ENCODE results near the gene TYR.
"Not testable (repeated sequence)": the region's sequence is repeated elsewhere in the genome, so short reads cannot be mapped to it uniquely, and the experiment has no call there.

Gene TYR

DNA sequence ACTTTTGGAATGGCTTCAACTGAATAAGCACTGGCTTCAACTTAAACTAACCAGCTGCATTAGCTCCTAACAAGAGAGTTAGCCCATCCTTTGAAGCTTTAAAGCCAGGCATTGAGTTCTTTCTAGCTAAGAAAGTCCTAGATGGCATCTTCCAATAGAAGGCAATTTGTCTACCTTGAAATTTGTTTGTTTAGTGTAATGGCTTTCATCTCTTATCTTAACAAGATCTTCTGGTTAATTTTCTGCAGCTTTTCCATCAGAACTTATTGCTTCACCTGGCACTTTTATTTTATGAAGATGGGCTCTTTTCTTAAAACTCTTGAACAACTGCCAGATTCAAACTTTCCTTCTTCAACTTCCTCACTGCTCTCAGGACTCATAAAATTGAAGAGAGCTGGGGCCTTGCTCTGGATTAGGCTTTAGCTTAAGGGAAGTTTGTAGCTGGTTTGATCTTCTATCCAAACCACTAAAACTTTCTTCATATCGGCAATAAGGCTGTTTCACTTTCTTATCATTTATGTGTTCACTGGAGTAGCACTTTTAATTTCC lies 94.9 kb downstream of the TYR start:
- not testable (repeated sequence) for DNase-seq (ENCODE audit: low read depth)

DNA sequence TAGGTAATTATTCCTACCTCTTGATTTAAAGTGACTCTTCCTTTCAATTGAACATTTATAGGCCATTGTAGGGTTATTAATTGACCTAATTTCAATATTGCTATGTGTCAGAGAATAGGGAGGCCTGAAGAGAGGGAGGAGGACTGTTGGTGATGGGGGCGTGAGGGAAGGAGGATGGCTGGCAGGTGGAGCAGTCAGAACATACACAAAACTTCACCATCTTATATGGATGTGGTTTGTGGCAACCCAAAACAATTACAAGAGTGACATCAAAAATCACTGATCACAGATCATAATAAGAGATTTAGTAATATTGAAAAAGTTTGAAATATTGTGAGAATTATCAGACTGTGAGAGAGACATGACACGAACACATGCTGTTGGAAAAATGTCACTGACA lies 95.5 kb downstream of the TYR start:
- not testable (repeated sequence) for DNase-seq (ENCODE audit: low read depth)

DNA sequence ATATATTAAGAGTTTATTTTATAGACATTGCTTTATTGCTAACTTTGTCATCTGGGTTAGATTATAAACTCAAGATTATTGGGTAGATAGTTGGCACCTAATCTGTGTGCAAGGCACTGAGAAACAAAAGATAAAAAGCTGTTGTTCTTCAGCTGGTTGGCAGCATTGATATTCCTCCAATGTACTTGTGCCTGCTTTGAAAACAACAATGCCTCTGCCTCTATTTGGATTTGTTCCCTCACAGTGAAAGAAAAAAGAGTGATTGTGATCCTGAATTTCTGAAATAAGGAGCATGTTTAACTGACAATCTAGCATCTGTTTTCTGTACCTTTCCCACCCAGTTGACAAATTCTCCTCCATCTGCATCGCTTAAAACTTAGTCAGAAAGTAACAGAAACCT lies 98.3 kb downstream of the TYR start:
- no peak for DNase-seq (ENCODE audit: low read depth)

DNA sequence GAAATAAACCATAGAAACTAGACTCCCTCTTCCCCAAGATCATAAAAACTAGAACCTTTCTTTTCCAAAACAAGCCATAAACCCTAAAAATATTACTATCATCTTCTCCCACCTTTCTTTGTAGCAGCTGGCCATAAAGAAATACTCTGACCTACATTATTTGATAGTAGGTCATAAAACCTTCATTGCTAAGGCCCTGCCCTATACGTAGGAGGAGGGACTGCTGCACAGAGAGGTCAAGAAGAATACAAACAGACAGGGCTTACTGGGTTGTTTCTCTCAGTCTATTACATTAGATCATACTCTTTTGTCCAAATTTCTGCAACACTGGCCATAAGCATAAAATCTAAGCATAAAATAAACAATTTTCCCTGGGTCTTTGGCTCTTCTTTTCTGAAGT lies 101.5 kb downstream of the TYR start:
- DNase-seq (ENCODE audit: low read depth): no peak

DNA sequence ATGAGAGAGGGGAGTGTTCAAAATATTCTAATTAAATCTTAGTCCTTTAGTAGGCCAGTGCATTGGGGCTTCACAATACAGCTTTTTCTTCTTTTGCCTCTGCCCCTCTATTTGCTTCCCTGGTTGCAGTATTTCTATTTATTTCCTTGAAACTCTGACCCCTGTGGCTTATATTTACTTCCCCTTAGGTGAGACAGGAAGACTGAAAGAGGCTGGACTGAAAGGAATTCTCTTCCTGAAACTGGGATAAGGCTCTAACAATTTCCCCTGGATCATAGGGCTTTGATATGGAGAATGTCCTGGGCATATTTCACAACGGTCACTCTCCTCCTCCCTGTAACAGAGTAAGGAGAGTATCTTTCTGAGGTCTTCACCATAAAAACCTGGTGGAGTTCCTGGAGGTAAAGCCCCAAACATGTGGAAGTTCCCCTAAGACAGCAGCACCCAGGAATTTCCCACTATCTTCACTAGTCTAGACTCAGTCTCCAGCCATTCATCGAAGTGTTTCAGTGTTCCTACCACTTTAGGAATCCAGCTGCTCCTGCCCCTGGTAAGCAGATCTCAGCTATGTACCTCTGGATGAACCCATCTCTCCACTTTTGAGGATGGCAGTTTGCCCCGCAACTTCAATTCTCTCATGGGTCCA lies 103.5 kb downstream of the TYR start:
- DNase-seq (ENCODE audit: low read depth): not testable (repeated sequence)

DNA sequence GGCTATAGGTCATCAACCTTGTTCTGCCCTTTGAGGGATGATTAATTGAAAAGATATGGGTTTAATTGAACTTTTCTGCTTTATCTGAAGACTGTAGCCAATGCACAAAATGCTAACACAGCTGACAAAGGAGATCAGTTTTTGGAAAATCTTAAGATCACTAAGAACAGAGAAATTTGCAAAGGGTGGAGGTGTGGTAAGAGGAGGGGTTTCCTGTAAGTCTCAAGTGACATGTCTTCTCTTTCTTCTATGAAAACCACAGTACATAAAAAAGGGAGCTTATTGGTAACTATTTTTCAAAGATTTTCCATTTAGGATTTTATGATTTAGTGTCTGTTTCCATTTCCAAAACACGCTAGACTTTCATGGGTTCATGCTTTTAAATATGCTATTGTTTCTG lies 108.9 kb downstream of the TYR start:
- not testable (repeated sequence) for DNase-seq (ENCODE audit: low read depth)

DNA sequence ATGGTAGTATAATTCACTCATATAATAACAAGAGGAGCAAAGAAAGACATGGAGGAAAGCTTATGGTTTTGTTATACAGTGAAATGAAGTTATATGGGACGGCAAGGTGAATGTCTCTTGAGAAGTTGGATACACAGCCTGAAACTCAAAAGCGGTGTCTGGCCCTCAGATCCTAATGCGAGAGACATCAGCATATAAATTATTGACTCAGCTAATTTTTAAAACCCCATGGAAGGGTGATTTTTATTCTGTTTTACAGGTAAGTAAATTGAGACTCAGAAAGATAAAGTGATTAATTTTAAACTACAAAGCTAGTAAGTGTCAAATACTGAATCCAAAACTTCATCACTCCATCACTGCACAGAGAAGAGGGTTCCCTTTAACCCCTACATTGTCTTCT lies 110.3 kb downstream of the TYR start:
- not testable (repeated sequence) for DNase-seq (ENCODE audit: low read depth)

DNA sequence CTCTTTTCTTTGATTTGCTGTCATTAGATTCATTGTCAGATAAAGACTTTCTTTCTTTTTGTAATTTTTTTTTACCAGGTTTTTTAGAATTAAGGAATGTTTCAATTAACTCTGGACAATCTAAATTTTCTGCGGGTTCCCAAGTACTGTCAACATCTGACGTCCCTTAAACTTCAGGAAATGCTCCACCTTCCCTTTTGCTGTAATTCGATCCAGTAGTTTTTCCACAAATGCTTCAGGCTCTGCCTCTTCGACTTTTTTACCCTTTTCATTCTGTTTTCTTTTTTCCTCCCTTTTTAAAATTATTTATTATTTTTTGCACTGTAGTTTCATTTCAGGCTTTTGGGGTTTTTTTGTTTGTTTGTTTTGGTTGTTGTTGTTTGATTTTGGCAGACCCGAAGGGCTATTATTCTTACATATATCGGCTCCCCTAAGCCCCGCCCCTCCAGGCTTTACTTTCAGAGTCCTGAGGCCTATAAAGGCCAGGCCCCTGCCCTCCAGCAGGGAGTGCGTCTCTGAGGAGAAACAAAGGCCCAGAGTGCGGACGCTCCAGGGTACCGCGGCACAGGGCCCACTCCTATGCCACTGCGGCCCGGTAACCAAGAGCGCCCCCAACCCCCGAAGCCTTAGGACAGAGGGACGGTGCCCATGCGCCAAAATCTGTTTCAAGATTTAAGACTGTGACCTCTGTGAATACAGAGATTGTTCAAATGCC lies 116.4 kb downstream of the TYR start:
- no peak for DNase-seq (ENCODE audit: low read depth)

DNA sequence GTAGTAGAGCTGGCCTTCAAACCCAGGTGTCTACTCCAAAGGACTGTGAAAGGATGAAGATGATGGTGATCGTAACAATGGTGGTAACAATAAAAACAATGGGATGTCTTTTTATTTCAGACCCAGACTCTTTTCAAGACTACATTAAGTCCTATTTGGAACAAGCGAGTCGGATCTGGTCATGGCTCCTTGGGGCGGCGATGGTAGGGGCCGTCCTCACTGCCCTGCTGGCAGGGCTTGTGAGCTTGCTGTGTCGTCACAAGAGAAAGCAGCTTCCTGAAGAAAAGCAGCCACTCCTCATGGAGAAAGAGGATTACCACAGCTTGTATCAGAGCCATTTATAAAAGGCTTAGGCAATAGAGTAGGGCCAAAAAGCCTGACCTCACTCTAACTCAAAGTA lies 117.3 kb downstream of the TYR start:
- DNase-seq (ENCODE audit: low read depth): not testable (repeated sequence)

DNA sequence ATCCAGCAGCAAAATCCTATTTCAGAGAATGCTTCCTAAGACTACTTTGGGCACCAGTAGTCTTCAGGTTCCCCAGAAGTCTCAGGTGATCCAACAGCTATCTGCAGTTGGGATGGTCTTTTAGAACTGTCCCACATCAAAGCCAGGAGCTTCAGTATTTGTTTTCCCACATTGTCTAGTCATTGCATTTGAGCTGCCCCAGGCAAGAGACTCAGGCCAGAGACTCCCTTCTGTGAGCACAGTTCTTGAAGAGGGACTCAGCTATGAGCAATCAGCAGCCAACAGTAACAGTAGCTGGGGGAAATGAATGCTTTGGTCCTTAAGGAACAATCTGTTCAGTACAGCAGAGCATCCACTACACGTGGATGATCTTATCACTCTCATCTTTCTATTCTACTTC lies 125.4 kb downstream of the TYR start:
- DNase-seq (ENCODE audit: low read depth): not testable (repeated sequence)

DNA sequence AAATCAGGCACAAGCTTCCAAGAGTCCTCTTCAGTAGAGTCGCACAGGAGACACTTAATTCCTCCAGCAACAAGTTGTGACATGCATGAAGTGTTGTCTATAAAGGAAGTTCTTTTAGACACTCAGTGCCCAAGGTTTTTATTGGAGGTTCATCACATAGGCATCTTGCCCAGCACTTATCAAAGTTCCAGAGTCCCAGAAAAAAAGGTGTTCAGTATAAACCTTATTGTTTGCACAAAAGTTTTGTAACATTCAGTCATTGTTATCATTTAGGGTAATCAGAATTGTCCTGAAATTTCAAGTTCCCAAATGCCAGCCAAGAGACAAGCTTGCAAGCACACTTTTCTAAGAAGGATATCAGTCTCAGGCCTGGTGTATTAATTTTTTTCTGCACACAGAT lies 130.6 kb downstream of the TYR start:
- not testable (repeated sequence) for DNase-seq (ENCODE audit: low read depth)

DNA sequence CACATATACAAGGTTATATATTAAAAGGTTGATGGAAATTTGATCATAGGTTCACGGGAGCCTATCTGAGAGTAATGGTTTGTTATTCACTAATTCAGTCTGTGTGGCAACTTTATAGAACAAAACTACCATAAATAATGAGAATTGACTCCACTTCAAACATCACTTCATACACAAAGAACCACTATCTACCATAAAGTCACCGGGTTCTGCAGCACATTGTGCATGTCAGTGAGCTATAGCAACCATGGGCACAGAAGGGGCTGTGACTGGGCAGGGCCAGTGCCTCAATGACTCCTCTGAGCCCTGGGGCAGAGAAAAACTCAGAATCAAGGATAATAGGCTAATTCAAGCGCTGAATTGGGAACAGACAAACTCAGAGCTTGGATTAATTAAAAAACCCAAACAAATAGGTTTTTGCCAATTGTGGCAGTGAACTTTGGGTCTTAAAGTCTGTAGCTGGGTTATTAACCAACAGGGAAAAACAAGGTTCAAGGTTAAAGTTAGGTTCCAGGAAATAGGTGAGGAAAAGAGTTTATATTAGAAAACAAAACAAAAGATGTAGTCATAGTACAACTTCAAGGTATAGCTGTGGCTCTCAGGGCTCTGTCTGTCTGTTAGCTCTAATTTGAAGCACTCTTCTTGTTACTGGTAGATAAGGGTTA lies 131.8 kb downstream of the TYR start:
- not testable (repeated sequence) for DNase-seq (ENCODE audit: low read depth)

DNA sequence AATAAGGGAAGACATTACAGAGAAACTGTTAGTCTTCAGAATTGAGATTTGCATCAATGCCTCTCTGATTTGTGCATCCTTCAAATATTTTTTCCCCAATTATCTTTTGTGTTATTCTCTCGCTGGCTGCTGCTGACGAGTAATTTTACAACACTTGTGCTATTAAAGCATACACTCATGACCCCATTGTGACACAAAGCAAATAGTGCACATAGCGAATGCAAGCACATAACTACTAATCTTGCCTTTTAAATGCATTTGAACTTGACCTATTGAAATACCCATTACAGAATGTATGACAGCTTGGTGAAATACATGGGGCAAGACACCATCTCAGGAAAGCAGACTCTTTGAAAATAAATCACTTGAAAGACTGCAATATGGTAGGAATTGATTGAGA lies 132.9 kb downstream of the TYR start:
- DNase-seq (ENCODE audit: low read depth): not testable (repeated sequence)

DNA sequence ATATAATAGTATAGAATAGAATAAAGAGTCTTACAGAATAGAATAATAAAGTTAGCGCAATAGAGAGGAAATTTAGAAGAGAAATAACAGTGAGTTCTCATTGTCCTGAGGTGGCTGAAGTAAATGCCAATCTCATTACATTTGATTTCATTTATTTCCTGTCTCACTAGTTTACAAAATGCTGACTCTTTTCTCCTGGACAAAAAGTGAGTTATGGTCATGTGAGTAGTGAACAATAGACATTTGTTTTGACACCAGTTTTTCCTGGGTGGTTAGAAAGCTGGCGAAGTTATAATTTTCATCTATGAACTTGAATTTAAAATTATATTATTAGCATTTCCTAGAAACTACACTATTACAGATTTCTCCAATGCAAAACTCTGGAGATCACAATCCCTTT lies 143.7 kb downstream of the TYR start:
- DNase-seq (ENCODE audit: low read depth): no peak

DNA sequence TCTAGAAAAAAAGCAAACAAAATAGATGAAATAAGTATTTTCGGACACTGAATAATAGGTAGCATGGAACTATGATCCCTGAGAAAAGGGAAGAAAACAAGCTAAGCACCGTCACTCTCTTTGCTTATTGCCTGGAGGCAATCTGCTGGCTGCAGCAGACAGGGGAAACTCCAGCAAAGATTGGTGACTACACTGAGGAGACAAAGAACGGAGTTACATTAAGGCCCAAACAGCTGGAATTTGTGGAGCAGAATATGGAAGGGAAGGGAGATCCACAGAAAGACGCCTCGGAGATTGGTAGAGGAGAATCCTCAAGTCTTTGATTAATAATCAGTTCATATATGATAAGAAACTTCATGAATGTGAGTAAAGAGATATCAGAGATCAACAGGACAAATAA lies 150.2 kb downstream of the TYR start:
- DNase-seq (ENCODE audit: low read depth): no peak

DNA sequence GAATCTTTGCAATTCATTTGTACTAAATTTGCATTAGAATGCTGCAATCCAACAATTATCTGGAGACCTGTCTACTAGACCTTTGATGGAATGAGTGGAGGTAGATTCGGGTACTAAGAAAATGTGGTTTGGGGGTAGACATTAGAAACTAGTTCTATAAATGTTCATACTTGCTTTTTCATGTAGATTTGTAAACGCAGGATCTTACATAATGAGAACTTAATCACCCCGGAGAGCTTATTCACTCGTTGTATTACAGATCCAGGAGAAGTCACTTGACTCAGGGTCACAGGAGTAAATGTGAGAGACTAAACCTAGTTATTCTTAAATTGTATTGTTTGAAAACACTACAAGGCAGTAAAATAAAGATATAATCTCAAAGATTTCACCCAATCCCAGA lies 154.3 kb downstream of the TYR start:
- DNase-seq (ENCODE audit: low read depth): not testable (repeated sequence)

DNA sequence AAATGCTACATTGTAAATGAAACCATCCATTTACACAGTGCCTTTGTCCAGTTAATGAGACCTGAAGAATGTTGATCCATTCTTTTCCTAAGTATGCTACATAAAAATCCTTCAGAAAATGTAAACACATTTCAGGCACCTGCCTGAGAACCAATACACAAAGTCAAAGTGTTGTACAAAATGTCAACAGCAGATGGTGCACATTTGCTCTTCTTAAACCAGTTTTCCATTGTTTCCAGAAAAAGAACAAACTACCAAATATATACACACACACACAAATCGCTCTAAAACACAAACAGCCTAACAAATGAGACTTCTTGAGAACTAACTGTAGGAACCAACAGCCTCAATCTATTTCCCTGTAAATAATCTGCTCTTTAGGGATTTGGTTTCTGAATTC lies 156.0 kb downstream of the TYR start:
- DNase-seq (ENCODE audit: low read depth): not testable (repeated sequence)

DNA sequence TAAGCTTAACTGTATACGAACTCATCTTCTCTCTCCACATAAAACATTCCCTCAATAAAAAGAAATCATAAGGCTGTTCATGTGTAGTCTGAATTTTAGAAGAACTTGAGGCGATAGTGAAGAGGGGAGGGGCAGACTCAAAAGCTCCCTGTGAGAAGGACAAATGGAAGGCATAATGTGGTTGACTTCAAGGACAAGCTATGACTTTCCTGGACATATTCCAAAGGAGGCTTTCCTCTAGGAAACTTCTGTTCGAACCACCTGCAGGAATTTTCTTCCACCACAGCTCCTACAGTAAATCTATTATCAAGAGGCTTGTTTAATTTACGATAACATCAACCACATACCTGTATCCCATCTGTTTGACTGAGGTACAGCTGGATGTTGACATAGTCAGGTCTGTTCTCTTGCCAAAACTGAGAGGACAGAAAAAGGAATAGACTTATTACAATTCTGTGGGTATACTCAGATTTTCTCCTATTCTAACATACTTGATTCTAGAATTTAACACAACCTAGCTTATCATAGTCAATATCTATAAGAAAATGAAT lies 159.5 kb downstream of the TYR start:
- not testable (repeated sequence) for DNase-seq (ENCODE audit: low read depth)

DNA sequence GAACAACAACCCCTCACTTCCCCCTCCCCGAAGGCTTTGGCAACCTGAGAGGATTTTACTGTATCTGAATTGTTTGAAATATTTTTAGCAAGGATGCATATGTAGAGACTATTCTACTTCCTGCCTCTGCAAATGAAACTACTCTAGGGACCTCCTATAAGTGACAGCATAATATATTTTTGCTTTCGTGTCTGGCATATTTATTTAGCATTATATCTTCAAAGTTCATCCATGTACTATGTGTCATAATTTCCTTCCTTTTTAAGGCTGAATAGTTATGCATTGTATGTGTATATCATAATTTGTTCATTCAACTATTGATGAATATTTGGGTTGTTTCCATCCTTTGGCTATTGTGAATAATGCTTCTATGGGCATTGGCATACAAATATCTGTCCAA lies 160.4 kb downstream of the TYR start:
- DNase-seq (ENCODE audit: low read depth): not testable (repeated sequence)

DNA sequence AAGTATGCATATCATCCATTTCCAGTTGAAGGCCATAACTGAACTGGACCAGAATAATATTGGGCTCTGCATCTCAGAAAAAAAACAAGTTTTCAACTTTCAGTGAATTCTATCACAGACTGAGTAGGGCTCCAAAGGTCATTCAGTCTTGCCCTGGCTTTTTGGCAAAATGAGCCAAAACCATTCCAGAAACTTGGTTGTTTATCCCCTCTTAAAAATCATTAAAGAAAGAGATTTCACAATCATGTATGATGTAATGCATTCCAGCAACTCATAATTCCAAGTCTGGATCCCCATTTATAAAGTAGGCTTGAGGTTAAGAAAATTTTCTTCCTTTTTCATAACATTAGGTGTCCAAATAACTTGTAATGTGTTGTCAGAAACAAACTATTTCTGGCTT lies 162.8 kb downstream of the TYR start:
- not testable (repeated sequence) for DNase-seq (ENCODE audit: low read depth)

DNA sequence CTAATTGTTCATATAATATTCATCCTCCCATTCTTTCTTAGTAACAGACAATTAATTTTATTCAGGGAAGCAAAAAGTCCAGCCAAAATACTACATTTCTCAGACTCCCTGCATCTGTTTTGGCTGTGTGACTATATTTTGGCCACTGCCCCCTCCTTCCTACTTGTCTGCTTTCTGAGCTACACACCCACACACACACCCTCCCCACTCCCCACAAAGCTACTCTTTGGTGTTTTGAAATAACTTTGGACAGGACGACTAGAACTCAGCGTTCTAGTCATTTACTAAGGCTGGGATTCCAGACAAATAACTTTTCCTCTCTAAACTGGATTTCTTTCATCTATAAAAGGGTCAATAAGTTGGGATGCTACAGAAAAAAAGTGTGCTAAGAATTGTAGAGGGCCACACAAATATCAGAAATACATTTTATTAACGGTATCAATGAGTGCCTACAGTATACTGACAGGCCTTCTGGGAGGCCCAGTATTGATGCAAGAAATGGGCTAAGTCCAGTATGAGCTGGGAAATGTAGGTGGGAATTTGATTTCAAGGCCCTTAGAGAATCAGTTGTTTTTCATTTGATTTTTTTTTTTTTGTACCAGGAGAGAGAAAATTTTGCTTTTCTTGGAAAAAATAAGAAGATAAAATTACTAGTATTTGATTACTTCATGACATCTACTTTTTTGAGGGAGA lies 165.4 kb downstream of the TYR start:
- DNase-seq (ENCODE audit: low read depth): not testable (repeated sequence)

Measured in activated T-helper 1 cell treated with Interleukin-2 at 50 U/mL for 16 hours (primary cell).